Stomach (tissue), 4 donors: ENCODE results near the gene SIGLEC6.

Experiments used
- POLR2A ChIP-seq, 4 donors: fragments of 450-650 bp; IDR thresholded peaks; one replicate each; pipeline ENCODE4 v1.6.1; 2016; ENCODE audit warnings: antibody characterized with exemption in 4 of 4, control low read depth in 2 of 4, mild to moderate bottlenecking in 1 of 4, moderate library complexity in 1 of 4
- POLR2AphosphoS5 ChIP-seq, 3 donors: sonication (generic); formaldehyde crosslinking; IDR thresholded peaks; one replicate each; pipeline ENCODE4 v1.6.1; 2016; ENCODE audit warnings: antibody characterized with exemption in 3 of 3
- TF ChIP-seq, protein P1 (sequence below), 7 experiments: fragments of 450-650 bp in 4 of 7; fragments of 200-600 bp in 3 of 7; sonication (generic) in 3 of 7; IDR thresholded peaks; one replicate each; pipeline ENCODE4 v1.5.1; 2016 to 2019; ENCODE audit warnings: antibody characterized with exemption in 7 of 7, control low read depth in 2 of 7, mild to moderate bottlenecking in 1 of 7

DNA sequence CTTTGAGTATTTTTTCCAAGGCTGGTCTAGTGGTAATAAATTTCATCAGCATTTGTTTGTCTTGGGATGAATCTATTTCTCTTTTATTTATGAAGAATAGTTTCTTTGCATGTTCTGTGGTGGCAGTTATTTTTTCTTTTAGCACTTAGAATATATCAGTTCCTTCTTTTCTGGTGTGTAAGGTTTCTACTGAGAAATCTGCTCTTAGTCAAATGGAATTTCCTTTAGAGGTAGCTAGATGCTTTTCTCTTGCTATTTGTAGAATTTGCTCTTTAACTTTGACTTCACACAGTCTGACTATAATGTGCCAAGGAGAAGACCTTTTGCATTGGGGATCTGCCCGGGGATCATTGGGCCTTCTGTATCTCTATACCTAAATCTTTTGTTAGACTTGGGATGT, 4.1 kb upstream of the SIGLEC6 start:
- TF ChIP-seq, protein P1, sequence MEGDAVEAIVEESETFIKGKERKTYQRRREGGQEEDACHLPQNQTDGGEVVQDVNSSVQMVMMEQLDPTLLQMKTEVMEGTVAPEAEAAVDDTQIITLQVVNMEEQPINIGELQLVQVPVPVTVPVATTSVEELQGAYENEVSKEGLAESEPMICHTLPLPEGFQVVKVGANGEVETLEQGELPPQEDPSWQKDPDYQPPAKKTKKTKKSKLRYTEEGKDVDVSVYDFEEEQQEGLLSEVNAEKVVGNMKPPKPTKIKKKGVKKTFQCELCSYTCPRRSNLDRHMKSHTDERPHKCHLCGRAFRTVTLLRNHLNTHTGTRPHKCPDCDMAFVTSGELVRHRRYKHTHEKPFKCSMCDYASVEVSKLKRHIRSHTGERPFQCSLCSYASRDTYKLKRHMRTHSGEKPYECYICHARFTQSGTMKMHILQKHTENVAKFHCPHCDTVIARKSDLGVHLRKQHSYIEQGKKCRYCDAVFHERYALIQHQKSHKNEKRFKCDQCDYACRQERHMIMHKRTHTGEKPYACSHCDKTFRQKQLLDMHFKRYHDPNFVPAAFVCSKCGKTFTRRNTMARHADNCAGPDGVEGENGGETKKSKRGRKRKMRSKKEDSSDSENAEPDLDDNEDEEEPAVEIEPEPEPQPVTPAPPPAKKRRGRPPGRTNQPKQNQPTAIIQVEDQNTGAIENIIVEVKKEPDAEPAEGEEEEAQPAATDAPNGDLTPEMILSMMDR (IDR thresholded peaks at IDR 0.05), result no peak
- TF ChIP-seq POLR2A (IDR thresholded peaks at IDR 0.05) (no peak), POLR2AphosphoS5 (IDR thresholded peaks at IDR 0.05) (no peak)
